Hematopoietic multipotent progenitor cell treated with erythropoietin and hydrocortisone succinate and interleukin-3 and kit ligand, for 17 days (in vitro differentiated cells): ENCODE results near the gene VSNL1.
"Not testable (repeated sequence)": the region's sequence is repeated elsewhere in the genome, so short reads cannot be mapped to it uniquely, and the experiment has no call there.

Source experiments
- DNase-seq: peaks from one replicate; pipeline ENCODE4 v3.0.0-alpha.2; 2015; ENCODE audit warnings: low spot score

Gene VSNL1

DNA sequence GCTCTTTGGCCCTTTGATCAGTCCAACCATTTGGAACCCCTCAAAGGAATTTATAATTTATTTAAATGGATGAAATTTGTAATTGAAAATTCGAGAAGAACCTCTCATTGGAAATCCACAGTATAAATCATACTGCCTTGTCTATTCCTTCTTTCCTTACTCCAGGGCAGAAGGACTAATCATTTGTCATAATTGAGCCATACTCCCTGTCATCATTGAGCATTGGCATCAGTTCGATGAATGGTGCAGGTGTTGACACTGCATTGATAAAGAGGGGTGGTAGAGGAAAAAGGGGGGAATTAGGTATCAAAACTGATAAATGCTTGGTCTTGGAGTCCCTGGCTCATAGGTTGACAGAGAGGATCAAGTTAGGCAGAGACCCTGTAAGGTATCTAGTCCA is 2.0 kb downstream of the VSNL1 start:
- DNase-seq, result no peak

DNA sequence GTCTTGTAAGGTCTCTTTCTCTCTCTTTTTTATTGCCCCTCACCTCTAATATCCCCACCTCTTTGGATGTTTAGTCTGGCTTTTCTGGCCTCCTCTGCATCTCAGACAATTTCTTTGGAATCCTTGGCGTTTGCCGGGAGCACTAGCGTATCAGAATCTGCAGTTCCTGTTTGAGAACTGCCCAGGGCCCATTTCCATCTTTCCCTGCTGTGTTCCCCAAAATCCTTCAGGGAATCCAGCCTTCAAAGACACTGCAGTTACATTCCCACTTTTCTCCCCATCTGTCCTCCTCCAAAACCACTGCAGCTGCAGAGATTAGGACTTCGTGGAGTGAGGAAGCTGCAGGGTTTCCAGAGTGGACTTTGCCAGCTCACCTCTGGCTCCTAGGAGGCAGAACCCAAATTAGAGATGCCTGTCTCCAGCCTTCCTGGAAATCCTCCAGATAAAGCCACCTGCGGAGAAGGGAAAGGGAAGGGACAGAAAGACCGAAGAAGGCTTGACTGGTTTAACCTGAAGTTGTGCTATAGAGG is 2.7 kb downstream of the VSNL1 start:
- no peak for DNase-seq

DNA sequence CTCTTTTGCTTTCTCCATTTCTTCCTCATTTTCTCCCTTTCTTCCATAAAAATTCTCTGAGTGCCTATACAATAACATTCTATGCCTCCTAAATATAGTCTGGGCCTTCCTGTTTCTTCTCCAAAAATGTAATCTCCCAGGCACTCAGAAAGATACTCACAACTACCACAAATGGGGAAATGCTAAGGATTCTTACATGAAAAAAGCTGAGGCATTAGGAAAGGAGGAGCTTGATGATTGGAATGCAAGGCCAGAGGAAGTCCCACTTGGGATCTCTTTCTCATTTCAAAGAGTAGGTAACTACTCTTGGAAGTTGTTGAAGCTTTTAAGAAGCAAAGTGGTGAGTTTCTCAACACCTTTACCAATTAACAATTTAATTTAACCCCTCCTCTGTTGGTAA is 3.4 kb downstream of the VSNL1 start:
- DNase-seq, result no peak

DNA sequence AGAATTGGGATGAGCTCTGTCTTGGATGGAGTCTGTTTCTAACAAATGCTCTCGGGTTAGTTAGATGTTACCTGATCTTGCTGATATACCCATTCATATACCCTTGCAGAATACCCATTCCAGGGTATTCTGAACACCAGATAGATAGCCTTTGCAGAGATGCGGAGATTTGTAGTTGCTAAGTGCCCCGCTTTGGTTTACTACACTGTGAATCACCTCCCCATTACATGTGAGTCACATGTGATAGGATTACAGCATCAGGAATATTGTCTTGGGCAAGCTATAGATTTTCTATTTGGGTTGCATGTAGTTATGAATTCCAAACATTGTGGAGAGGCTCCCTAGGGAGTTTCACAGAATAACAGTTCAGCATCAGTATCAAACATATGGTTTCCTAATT is 3.8 kb downstream of the VSNL1 start:
- no peak for DNase-seq

DNA sequence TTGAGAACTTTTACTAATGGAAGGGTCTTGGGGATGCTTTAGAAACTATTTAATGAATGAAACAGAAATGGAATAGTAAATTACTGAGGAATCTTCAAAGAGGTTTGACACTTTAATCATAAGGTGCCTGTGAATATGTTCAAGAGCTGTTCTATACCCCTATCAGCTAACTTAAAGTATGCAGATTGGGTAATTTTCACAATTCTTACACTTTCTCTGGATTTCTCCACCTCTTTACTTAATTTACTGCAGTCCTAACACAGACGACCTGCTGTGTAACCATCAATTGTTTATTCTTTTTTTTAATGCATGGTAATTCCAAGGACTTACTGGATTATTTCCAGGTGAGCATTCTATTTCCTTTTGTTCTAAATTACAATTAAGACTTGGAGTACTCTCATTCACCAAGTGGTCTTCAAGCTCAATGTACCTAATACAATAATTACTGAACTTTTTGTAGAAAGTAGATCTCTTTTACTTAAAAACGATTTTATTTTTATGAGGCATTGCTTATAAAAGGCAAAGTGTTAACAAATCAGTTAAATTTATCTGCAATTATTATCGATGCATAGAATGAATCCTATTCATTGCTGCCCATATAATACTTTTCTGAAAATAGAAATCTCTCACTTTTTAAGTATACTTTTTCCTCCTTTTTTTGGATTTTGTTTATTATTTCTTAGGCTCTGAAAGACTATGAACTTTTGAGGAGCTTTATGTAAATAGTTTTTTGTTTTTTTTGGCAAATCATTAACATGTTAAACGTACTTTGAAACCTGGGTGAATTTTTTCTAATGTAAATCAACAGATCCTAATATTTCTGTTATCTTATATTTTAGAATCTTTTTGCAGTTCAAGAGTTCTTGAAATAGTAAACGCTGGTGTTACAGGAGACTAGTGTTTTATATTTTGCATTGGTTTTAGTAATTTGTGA is 5.5 kb downstream of the VSNL1 start:
- no peak for DNase-seq

DNA sequence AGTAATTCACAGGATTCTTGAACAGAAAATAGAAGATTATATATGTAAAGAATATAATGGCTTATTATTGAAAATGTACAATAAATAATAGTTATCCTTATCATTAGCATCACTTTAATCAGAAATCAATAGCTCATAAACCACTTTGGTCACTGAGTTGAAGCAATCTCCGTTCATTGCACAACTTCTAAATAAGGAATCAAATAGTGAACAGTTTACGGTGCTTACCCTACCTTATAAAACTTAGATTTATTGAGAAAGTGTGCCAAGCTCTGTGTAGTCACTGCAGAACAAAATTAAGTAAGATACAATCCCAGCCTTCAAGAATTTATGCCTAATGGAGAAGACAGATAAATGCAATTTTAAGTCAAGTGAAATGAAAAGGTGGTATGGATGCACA is 6.7 kb downstream of the VSNL1 start:
- DNase-seq, result no peak

DNA sequence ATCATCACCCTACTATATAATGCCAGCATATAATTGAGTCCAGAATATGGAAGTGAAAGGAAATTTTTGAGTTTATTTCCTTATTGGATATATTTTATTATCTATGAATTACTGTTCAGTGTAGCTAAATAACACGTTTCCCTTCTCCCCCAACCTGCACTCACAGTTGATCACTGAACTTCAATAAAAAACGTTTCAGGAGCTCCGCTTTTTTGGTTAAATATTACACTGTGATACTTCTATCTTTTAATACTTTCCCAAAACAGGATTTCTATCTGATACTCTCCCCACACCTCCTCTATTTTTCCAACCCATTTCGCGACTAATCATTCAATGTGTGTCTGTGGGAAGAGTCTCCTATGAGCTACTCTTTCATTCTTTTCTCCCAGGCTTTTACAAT is 7.2 kb downstream of the VSNL1 start:
- DNase-seq, result no peak

DNA sequence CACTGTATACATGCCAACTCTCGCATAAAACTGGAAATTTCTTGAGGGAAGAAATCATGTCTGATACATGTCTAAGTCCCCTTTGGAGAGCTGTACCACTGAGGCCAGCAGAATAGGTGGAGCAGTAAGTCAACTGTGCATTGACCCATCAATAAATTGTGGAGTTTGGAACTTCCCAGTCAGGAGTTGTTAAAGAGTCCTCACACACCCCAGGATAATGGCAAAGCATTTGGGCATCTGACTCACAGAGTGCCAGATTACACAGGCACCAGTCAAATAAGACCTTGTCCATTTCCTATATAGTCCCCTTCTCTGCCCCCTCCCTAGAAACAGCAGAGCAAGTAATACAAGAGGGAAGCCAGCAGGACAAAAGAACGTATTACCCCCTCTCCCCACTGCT is 10.4 kb downstream of the VSNL1 start:
- no peak for DNase-seq

DNA sequence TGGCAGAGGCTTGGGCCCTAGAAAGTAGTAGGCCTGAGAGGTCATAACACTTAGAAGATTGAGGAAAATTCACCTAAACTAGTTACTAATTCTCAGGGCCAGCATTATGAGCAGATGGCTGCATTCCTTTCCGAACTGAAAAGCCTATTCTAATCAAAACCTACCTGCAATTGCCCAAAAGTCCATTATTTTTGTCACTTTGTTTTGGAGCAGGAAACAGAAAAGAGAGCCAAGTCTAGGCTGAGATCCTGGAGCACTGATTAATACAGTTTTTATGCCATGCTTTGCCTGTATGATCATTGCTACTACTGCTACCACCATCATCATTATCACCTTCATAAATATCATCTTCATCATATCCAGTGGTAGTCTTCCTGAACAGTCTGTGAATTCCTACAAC is 14.7 kb downstream of the VSNL1 start:
- no peak for DNase-seq

DNA sequence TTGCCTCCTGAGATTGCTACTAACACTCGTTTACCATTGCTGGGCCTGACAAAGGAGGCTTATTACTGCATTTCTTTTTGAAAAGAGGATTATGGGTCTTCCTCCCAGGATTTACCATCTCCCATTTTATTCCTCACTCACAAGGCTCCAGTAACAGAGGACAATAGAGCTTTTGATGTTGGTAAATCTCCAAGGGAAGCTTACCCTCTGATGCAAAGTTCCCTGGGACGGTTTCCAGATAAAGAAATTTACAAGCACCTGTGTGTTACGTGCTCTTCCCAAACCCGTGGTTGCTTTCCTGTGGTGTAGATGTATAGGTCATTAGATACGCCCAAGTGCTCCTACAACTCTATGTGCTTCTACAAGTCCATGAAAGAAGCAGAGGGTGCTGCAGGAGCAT is 17.1 kb downstream of the VSNL1 start:
- no peak for DNase-seq

DNA sequence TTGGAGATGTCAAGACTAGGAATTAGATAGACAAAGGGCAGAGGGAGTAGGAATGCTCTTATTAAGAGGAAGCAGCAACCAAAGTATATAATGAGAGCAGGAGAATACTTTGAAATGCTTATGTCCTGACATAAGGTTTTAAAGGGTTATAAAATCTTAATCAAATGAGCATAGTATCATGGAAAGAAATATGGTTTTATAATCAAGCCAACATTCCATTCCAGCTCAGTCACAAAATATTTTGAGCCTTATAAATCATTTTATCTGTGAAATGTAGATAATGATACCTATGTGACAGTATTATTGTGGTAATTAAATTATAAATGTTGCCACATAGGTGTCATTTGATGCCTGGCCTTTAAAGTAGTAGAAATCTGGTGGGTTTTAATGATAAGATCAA is 17.6 kb downstream of the VSNL1 start:
- DNase-seq, result no peak

DNA sequence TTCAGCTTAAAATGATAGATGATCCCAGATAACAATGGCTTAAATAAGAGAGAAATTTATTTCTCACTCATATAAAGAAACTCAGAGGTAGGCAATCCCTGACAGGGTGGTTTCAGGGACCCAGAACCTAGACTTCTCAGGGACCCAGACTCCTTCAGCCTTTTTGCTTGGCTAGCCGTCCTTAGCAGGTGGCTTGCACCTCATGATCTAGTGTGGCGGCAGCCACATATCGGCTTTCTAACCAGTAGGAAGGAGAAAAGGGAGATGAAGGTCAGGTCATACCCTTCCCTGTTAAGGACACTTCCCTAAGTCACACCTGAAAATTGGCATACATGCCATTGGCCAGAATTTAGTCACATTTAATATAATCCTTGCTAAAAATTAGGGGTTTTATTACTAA is 18.4 kb downstream of the VSNL1 start:
- DNase-seq, result no peak

DNA sequence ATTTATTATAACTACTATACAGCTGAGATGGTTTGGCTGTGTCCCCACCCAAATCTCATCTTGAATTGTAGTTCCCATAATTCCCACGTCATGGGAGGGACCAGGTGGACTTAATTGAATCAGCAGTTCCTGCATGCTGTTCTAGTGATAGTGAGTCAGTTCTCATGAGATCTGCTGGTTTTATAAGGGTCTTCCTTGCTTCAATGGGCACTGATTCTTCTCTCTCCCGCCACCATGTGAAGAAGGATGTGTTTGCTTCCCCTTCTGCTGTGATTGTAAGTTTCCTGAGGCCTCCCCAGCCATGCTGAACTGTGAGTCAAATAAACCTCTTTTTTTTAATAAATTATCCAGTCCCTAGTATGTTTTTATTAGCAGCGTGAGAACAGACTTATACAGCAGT is 25.2 kb downstream of the VSNL1 start:
- DNase-seq, result not testable (repeated sequence)

DNA sequence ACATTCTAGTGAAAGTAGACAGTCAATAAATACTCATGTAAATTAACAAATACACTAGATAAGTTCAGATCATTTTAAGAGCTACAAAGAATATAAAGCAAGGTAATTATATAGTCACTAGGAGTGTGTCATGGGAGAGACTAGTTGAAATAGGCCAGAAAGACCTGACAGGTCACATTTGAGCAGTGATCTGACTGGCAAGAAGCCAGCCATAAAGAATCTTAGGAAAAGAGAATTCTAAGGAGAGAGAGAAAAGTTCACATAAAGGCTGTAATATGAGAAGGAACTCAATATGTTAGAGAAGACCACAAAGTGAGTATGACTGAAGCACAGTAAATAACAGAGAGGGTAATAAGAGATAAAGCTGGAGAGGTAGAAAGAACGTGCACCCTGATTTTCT is 31.2 kb downstream of the VSNL1 start:
- no peak for DNase-seq

DNA sequence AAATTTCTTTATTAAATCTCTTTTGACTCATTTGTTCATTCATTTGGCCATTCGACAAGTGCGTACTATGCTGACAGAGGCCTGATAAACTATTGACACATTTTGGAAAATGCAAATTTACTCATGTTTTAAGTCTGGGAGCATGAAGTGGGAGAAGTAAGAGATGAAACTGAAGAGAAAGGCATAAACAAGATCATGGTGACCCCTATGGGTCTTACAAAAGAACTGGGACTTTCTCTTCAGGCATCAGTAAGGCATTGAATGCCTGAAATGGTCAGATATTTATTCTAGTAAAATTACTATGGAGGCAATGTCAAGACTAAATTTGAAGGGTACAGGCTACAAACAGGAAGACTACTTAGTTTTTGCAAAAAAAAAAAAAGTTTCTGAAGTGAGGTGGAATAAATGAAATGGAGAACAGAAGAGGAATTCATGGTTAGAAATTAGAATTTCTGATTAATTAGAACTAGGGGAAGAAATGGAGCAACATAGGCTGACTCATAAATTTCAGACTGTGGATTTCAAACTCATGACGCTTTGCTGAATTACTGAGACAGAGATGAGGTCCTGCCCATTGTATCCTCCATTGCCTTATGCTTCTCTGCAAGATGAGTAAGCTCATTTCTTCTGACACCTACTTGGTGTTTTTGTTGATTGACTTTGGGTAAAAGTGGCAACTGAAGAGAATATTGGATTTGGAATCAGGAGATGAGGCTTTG is 32.7 kb downstream of the VSNL1 start:
- DNase-seq, result no peak

DNA sequence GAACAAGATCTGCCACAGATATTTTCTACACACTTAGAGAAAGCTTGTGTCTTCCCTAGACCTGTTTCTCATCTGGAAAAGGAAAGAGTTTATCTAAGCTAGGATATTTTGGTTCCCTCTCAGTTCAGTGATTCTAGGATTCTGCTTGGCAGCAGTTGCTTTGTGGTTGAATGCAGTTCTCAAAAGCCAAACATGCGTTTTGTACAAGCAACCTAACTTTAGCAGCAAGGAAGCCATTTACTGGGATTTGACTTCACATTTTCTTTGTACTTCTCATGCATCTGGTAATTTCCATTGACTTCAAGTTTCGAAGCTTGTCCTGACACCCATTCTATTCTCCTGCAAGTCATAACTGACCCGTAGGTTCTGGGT is 33.3 kb downstream of the VSNL1 start:
- DNase-seq, result no peak

DNA sequence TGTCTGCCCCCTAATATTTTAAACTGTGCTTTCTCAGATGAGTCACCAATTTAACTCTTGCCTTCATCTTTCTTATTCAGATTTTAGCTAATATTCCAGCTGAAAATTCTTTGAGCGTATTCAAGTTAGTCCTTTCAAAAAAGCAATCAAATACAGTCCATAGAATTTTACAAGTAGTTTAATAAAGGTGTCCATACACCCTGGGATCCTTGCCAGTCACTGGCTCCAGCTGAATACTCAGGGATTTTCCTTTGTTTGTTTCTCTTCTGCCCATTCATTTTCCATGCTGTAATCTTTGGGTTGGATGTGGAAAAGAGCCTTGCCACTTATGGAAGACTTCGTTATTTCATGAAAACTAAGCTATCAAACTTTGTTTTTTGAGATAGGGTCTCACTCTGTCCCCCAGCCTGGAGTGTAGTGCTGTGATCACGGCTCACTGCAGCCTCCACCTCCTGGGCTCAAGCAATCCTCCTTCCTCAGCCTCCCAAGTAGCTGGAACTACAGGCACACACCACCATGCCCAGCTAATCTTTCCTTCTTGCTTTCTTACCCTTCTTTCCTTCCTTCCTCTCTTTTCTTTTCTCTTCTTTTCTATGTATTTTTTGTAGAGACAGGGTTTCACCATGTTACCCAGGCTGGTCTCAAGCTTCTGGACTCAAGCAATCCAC is 34.0 kb downstream of the VSNL1 start:
- DNase-seq, result no peak

DNA sequence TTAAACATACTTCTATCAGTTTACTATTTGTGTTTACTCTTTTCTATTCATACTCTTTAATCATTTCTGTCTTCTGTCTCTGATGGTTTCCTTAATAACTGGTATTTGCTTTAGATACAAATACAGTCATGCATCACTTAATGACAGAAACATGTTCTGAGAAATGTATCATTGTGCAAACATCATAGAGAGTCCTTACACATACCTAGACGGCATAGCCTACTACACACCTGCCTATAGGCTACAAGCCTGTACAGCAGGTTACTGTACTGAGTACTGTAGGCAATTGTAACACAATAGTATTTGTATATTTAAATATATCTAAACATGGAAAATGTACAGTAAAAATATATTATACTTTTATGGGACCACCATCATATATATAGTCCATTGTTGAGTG is 36.3 kb downstream of the VSNL1 start:
- DNase-seq, result no peak

DNA sequence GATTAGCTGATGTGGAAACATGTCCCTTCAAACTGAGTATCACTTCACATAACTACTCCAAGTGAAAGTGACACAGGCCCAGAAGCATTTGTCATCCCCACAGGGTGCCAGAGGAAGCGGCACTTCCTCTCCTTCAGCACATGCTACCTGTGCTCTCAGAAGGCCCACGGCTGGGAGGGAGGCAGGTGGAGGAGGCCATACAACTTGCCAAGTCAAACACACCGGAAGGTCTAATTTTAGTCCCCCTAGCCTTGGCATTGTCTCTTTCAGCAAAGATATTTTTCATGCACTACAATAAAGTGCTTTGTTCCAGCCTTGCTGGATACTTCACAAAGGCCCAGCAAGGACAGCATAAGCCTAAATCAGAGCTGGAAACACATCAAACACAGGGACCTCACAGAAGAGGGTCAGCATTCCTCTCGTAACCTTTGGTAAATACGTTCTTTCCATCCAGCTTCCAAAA is 38.0 kb downstream of the VSNL1 start:
- no peak for DNase-seq

DNA sequence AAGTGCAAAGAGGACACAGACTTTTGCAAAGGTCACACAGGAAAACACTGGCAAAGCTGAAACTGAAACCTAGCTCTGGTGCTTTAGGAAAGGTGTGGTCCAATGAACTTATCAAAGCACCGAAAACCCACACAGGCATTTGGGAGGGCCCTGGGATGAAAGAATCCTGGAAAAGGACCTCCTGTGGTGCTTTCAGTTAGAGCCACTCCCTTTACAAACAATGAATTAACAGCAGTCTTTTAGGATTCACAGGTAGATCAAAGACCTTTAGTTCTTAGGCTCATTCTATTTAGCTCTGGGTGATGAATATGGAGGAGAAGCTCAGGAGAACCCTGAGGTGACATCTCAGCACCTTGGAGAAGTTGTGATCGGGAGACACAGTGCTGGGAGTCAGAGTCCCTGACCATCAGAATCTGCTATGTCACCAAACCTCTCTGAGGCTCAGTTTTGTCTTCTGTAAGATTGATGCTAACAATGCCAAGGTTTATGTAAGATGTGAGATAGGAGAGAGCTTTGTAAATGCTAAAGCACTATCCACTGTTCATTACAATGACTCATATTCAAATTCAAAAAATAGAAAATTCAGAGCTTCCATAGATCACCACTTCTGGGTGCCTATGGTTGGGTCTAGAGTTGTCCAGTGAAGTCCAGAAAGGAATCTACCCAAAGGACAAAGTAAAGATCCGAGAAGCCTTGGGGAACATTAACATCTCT is 39.3 kb downstream of the VSNL1 start:
- DNase-seq, result no peak

DNA sequence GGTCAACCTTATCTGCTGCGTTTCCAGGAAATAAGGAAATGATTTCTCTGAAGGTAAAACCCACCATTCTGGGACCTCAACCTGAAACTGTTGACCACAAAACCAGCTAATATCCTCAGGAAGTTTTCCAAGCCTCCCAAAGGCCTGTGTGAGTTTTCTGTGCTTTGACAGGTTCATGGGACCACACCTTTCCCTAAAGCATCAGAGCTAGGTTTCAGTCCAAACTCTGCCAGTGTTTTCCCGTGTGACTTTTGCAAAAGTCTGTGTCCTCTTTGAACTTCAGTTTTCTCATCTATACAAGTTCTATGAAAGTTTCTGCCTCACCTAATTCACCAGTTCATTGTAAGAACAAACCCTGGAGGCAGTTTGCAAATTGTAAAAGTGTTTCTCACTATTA is 39.8 kb downstream of the VSNL1 start:
- DNase-seq, result no peak

DNA sequence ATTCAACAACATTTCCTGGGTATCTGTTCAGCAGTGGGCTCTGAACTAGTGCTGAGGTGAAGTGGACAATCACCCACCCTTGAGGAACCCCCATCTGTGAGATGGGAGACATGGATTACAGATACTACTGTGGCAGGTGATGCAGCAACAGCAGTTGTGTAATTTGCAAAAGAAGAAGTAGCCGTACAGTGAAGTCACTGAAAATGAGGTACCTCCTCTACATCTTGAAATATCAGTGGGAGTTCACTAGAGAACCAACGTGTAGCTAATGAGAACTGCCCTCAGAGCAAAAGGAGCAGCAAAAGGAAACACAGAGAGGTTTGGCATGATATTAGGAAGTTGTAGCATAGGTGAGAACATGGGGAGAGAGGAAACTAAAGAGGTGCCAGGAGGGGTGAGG is 41.3 kb downstream of the VSNL1 start:
- DNase-seq, result no peak
